Parathyroid adenoma (tissue), 2 donors: ENCODE data around the gene CAPN13.

ENCODE experiments used
- H2AFZ ChIP-seq: fragments of 300-600 bp; sonication (generic); one replicate; pipeline ENCODE4 v1.7.0; 2017; ENCODE audit warnings: antibody characterized with exemption, mild to moderate bottlenecking
- H3K27ac ChIP-seq: fragments of 300-600 bp; sonication (generic); one replicate; pipeline ENCODE4 v1.7.0; 2017
- H3K27me3 ChIP-seq: fragments of 300-600 bp; sonication (generic); one replicate; pipeline ENCODE4 v1.7.0; 2017; ENCODE audit warnings: low read length; ENCODE audit not compliant: control insufficient read depth, insufficient read depth
- H3K36me3 ChIP-seq: fragments of 300-600 bp; sonication (generic); one replicate; pipeline ENCODE4 v1.7.0; 2017; ENCODE audit warnings: low read length; ENCODE audit not compliant: control insufficient read depth, insufficient read depth
- H3K4me1 ChIP-seq: fragments of 300-600 bp; sonication (generic); one replicate; pipeline ENCODE4 v1.7.0; 2017; ENCODE audit warnings: control low read depth
- H3K4me2 ChIP-seq: fragments of 300-600 bp; sonication (generic); one replicate; pipeline ENCODE4 v1.7.0; 2017; ENCODE audit warnings: low read length
- H3K4me3 ChIP-seq: fragments of 300-600 bp; sonication (generic); one replicate; pipeline ENCODE4 v1.7.0; 2017; ENCODE audit warnings: low read depth, low read length
- H3K79me2 ChIP-seq: fragments of 300-600 bp; sonication (generic); one replicate; pipeline ENCODE4 v1.7.0; 2017; ENCODE audit warnings: control low read depth
- H3K9ac ChIP-seq: fragments of 300-600 bp; sonication (generic); one replicate; pipeline ENCODE4 v1.7.0; 2017; ENCODE audit warnings: mild to moderate bottlenecking
- H3K9me3 ChIP-seq: fragments of 300-600 bp; sonication (generic); one replicate; pipeline ENCODE4 v1.7.0; 2017; ENCODE audit warnings: low read length; ENCODE audit not compliant: control insufficient read depth
- TF ChIP-seq, protein P1 (sequence below): fragments of 300-600 bp; sonication (generic); IDR thresholded peaks from one replicate; pipeline ENCODE4 v1.7.0; 2017; ENCODE audit warnings: antibody characterized with exemption, mild to moderate bottlenecking
- donor health status: primary hyperparathyroidism.

CAPN13 gene

DNA sequence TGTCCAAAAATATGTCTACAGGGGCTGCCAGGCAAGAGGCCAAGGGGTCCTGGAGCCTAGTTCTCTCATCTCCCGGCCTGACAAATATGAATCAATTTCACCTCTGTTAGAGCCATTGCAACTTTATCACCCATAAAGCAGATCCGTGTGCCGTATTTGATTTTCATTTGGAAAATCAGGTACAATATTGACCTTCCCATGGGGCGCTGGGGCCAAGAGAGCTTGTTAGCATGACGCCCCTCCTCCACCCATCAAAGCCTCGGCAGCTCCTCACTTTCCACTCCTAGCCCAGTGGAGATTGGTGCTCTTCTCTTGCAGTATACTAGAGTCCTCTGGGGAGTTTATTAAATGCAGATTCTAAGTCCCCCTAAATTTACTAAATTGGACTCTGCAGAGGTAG, 96.8 kb downstream of the CAPN13 start:
- H3K27ac ChIP-seq = no peak overlapping the region
- H3K36me3 ChIP-seq = no peaks in the 10 kb centered on the region
- H3K27me3 ChIP-seq = no peaks in the 10 kb centered on the region
- peaks cover 2% of the 10 kb centered on the region for H3K4me1 ChIP-seq
- no peak overlapping the region for H3K4me3 ChIP-seq
- H3K9me3 ChIP-seq = no peaks in the 10 kb centered on the region
- no peak overlapping the region for H2AFZ ChIP-seq
- TF ChIP-seq, protein P1, sequence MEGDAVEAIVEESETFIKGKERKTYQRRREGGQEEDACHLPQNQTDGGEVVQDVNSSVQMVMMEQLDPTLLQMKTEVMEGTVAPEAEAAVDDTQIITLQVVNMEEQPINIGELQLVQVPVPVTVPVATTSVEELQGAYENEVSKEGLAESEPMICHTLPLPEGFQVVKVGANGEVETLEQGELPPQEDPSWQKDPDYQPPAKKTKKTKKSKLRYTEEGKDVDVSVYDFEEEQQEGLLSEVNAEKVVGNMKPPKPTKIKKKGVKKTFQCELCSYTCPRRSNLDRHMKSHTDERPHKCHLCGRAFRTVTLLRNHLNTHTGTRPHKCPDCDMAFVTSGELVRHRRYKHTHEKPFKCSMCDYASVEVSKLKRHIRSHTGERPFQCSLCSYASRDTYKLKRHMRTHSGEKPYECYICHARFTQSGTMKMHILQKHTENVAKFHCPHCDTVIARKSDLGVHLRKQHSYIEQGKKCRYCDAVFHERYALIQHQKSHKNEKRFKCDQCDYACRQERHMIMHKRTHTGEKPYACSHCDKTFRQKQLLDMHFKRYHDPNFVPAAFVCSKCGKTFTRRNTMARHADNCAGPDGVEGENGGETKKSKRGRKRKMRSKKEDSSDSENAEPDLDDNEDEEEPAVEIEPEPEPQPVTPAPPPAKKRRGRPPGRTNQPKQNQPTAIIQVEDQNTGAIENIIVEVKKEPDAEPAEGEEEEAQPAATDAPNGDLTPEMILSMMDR = no peak
- no peaks in the 10 kb centered on the region for H3K79me2 ChIP-seq
- H3K9ac ChIP-seq = no peak overlapping the region
- H3K4me2 ChIP-seq = no peak overlapping the region

DNA sequence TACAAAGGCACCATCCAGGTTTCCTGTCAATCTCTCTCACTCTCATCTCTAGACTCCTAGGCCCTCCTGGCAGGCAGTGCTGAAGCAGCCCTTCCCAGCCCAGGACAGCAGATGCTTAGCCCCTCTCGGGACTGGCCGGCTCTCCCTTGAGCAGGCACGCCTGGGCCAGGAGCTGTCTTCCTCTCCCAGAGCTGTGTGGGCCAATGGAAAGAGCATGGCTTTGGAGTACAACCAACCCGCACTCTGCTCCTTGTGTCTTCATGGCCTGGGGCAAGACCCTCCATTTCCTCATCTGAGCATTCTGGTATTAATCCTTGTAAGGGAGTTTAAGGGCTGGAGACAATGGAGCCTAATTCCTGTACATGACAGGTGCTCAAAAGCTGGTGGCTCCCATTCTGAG, 97.2 kb downstream of the CAPN13 start:
- TF ChIP-seq, protein P1 = no peak
- Histone ChIP-seq H3K79me2 (no peaks in the 10 kb centered on the region), H3K27me3 (no peaks in the 10 kb centered on the region), H3K27ac (no peak overlapping the region), H2AFZ (no peak overlapping the region), H3K9ac (no peak overlapping the region), H3K4me3 (no peak overlapping the region), H3K9me3 (no peaks in the 10 kb centered on the region), H3K4me2 (no peak overlapping the region), H3K36me3 (no peaks in the 10 kb centered on the region), H3K4me1 (peaks cover 2% of the 10 kb centered on the region)

DNA sequence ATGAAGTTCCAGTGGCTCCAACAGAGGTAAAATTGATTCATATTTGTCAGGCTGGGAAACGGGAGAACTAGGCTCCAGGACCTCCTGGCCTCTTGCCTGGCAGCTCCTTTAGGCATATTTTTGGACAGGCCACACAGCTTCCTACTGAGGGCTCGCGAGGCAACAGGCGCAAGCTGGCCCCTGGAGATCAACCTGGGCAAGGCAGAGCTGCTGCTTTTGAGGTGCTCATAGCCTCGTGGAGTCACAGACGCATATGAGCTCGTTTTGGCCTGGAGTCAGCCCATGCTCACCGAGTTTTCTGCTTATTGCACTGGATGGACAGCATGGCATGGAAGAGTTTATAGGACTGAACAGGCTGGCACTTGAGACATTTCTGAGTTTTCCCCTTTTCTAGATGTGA, 97.7 kb downstream of the CAPN13 start:
- H3K4me1 ChIP-seq = peaks cover 2% of the 10 kb centered on the region
- H3K4me2 ChIP-seq = no peak overlapping the region
- H3K79me2 ChIP-seq = no peaks in the 10 kb centered on the region
- no peaks in the 10 kb centered on the region for H3K27me3 ChIP-seq
- H3K27ac ChIP-seq = no peak overlapping the region
- H3K9ac ChIP-seq = no peak overlapping the region
- no peaks in the 10 kb centered on the region for H3K36me3 ChIP-seq
- H3K4me3 ChIP-seq = no peak overlapping the region
- no peak overlapping the region for H2AFZ ChIP-seq
- no peaks in the 10 kb centered on the region for H3K9me3 ChIP-seq
- TF ChIP-seq, protein P1 = no peak

DNA sequence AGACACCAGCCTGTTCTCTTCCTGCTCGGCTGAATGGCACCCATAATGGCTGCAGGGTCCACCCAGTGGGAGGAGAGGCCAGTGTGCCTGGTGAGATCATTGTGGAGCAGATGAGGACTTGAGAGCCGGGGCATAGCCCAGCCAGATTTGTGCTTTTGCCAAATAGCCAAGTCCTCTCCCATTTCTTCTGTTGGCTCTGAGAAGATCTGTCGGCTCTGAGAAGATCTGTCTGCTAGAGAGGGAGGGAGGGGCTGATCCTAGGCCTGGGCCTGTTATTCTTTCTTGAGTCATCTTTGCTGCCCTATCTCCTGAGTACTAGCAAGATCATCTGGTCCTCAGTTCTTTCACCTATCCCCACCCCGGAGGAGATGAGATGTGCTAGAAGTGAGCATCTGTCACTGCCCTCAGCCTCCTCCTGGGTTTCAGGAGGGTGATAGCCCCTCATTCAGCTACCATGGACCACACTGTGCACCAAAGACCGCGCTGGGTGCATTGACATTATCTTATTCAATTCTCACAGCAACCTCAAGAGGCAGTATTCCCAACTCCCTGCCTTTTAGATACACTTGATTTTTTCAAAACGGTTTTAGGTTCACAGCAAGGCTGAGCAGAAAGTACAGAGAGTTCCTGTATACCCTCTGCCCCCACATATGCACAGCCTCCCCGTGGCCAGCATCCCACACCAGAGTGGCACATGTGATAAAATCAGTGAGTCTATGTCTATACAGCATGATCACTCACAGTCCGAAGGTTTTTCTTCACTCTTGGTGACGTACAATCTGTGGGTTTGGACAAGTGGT, 98.6 kb downstream of the CAPN13 start:
- Histone ChIP-seq H3K36me3 (no peaks in the 10 kb centered on the region), H3K27me3 (no peaks in the 10 kb centered on the region), H3K27ac (no peak overlapping the region), H3K4me2 (no peak overlapping the region), H3K79me2 (no peaks in the 10 kb centered on the region), H3K9me3 (no peaks in the 10 kb centered on the region), H3K4me1 (peaks cover 2% of the 10 kb centered on the region), H3K4me3 (no peak overlapping the region), H2AFZ (no peak overlapping the region), H3K9ac (no peak overlapping the region)
- TF ChIP-seq, protein P1 = no peak
